Vagina (tissue), 2 donors: ENCODE results near the gene RNF31.

Experiments used
- CTCF ChIP-seq, 3 experiments: fragments of 450-650 bp in 2 of 3; fragments of 200-600 bp in 1 of 3; sonication (generic) in 1 of 3; IDR thresholded peaks; one replicate each; pipeline ENCODE4 v1.5.1; 2017 to 2019; ENCODE audit warnings: antibody characterized with exemption in 3 of 3, mild to moderate bottlenecking in 2 of 3, moderate library complexity in 2 of 3
- POLR2A ChIP-seq, 2 donors: fragments of 450-650 bp; IDR thresholded peaks; one replicate each; pipeline ENCODE4 v1.6.1; 2017; ENCODE audit warnings: antibody characterized with exemption in 2 of 2, mild to moderate bottlenecking in 2 of 2, moderate library complexity in 2 of 2

DNA sequence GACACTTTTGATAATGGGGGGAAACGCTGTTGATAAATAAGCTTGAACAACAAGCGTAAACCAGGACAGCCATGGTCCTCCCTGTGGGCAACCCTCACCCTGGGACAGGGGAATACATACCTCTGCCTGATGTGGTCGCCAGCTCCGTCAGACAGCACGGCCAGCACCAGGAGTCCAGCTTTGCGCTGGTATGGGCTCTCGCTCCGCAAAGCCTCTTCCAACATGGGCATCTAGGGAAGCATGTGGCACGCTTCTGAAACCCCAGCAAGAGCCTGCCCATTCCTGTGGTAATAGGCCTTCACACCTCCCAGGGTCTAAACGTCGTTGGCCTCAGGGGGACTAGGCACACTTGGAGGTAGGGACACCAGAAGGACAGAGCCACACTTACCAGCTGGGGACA is 38.4 kb downstream of the RNF31 start:
- TF ChIP-seq POLR2A (IDR thresholded peaks at IDR 0.05), result no peak
- no peak for TF ChIP-seq CTCF (IDR thresholded peaks at IDR 0.05)
